Measurements from ENCODE around the gene HP1BP3. TPM values are rescaled to one million over a fixed set of nuclear protein-coding genes. Genes with fewer than 3 reads are reported as not detected.

The HP1BP3 gene
- total RNA-seq, 3 donors from 2014 or later (not counting 1 experiment from before 2014, with no cell fraction given), result 243 to 296 (median 274) TPM

GRCh38 chr1:20715406-20715805, 71.7 kb downstream of the HP1BP3 start:
- 92% methylated on average over 15 of the region's 15 CpGs for WGBS (ENCODE audit: insufficient coverage)
- no peak for TF ChIP-seq CTCF (IDR thresholded peaks at IDR 0.05)
- intact Hi-C loops (cut with micrococcal nuclease), result no loop called here
- Histone ChIP-seq H3K27ac (ENCODE audit: low read length) (no peak overlapping the region), H3K9me3 (ENCODE audit: control insufficient read depth, insufficient read depth, low read length) (no peaks in the 10 kb centered on the region), H3K4me3 (ENCODE audit: low read length) (no peak overlapping the region), H3K27me3 (ENCODE audit: control insufficient read depth, insufficient read depth, low read length) (peaks cover 12% of the 10 kb centered on the region), H3K4me1 (ENCODE audit: control insufficient read depth, insufficient read depth, low read length) (peaks cover 12% of the 10 kb centered on the region), H3K36me3 (ENCODE audit: control insufficient read depth, insufficient read depth, low read length) (no peaks in the 10 kb centered on the region)
- no peak overlapping the region for H3K27ac Mint-ChIP-seq
- no peaks in the 10 kb centered on the region for H3K36me3 Mint-ChIP-seq
- no peak overlapping the region for H3K4me3 Mint-ChIP-seq
- H3K4me1 Mint-ChIP-seq, result peaks cover 5 to 13% of the 10 kb centered on the region in 2 donors
- H3K9me3 Mint-ChIP-seq, result no peaks in the 10 kb centered on the region
- DNase-seq (no peak), ATAC-seq (no peak)
- peaks cover 12 to 18% of the 10 kb centered on the region in 2 donors for H3K27me3 Mint-ChIP-seq (ENCODE audit: low read depth in 2 of 2)

DNA sequence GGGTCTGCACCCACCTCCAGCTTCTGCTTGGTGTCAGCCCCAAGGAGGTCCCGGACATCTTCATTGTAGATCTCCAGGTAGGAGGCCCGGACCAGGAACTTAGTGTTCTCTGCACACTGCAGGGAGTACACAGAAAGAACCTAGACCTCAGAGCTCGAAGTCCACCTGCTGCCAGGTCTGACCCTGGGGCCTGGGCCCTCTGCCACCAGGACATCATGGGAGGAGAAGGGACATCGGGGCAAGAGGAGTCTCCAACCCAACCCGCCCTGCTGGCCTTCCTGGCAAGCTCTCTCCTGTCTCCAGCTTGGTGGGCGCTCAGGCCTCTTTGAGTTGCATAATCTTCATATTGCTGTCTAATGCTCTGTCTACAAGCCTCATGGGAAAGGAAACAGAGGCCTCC, 73.7 kb downstream of the HP1BP3 start:
- DNase-seq, result no peak
- Mint-ChIP-seq H3K27ac (no peak overlapping the region), H3K4me1 (peaks cover 0 to 8% of the 10 kb centered on the region in 2 donors), H3K9me3 (no peaks in the 10 kb centered on the region), H3K4me3 (no peak overlapping the region), H3K36me3 (no peaks in the 10 kb centered on the region), H3K27me3 (ENCODE audit: low read depth in 2 of 2) (peaks cover 6 to 15% of the 10 kb centered on the region in 2 donors)
- H3K4me1 ChIP-seq (ENCODE audit: control insufficient read depth, insufficient read depth, low read length), result peaks cover 12% of the 10 kb centered on the region
- H3K9me3 ChIP-seq (ENCODE audit: control insufficient read depth, insufficient read depth, low read length), result no peaks in the 10 kb centered on the region
- H3K27ac ChIP-seq (ENCODE audit: low read length), result no peak overlapping the region
- no peaks in the 10 kb centered on the region for H3K36me3 ChIP-seq (ENCODE audit: control insufficient read depth, insufficient read depth, low read length)
- H3K4me3 ChIP-seq (ENCODE audit: low read length), result no peak overlapping the region
- intact Hi-C loops (cut with micrococcal nuclease), result no loop called here
- H3K27me3 ChIP-seq (ENCODE audit: control insufficient read depth, insufficient read depth, low read length), result peaks cover 12% of the 10 kb centered on the region
- no peak for ATAC-seq
- WGBS (ENCODE audit: insufficient coverage), result 87% methylated on average over 6 of the region's 6 CpGs
- no peak for TF ChIP-seq CTCF (IDR thresholded peaks at IDR 0.05)

- H3K4me3 ChIP-seq (ENCODE audit: low read length), result no peak overlapping the region
- Mint-ChIP-seq H3K9me3 (no peaks in the 10 kb centered on the region), H3K27ac (no peak overlapping the region), H3K27me3 (ENCODE audit: low read depth in 2 of 2) (peaks cover 6 to 15% of the 10 kb centered on the region in 2 donors), H3K36me3 (no peaks in the 10 kb centered on the region), H3K4me1 (peaks cover 0 to 8% of the 10 kb centered on the region in 2 donors), H3K4me3 (no peak overlapping the region)
- WGBS (ENCODE audit: insufficient coverage), result 92% methylated on average over 1 of the region's 6 CpGs
- no peaks in the 10 kb centered on the region for H3K36me3 ChIP-seq (ENCODE audit: control insufficient read depth, insufficient read depth, low read length)
- H3K4me1 ChIP-seq (ENCODE audit: control insufficient read depth, insufficient read depth, low read length), result peaks cover 5% of the 10 kb centered on the region
- peaks cover 9% of the 10 kb centered on the region for H3K27me3 ChIP-seq (ENCODE audit: control insufficient read depth, insufficient read depth, low read length)
- no peak for ATAC-seq
- H3K27ac ChIP-seq (ENCODE audit: low read length), result no peak overlapping the region
- TF ChIP-seq CTCF (IDR thresholded peaks at IDR 0.05), result no peak
- intact Hi-C loops (cut with micrococcal nuclease), result no loop called here
- H3K9me3 ChIP-seq (ENCODE audit: control insufficient read depth, insufficient read depth, low read length), result no peaks in the 10 kb centered on the region
- DNase-seq, result no peak
Observed at GRCh38 chr1:20712215-20712577, 74.9 kb downstream of the HP1BP3 start.

All from natural killer cell (primary cell).